IMR-90 (cell line): ENCODE data around the gene PTEN.

Experiments
- CEBPB ChIP-seq: IDR thresholded peaks from 2 replicates; pipeline ENCODE4 v1.6.1; 2012; ENCODE audit warnings: low read depth, low read length, improper control_type of control experiment
- CHD1 ChIP-seq: IDR thresholded peaks from 2 replicates; pipeline ENCODE4 v1.6.1; 2012; ENCODE audit warnings: low read depth, low read length, improper control_type of control experiment
- CTCF ChIP-seq: conservative IDR thresholded peaks from 2 replicates; pipeline ENCODE4 v1.5.1; 2012; ENCODE audit warnings: mild to moderate bottlenecking, low read depth, low read length, improper control_type of control experiment
- POLR2A ChIP-seq: IDR thresholded peaks from 2 replicates; pipeline ENCODE4 v1.6.1; 2012; ENCODE audit warnings: mild to moderate bottlenecking, low read depth, low read length
- USF2 ChIP-seq: fragments of 150-350 bp; IDR thresholded peaks from 2 replicates; pipeline ENCODE4 v1.6.1; 2017; ENCODE audit warnings: mild to moderate bottlenecking, antibody characterized with exemption, low read length, low read depth

DNA sequence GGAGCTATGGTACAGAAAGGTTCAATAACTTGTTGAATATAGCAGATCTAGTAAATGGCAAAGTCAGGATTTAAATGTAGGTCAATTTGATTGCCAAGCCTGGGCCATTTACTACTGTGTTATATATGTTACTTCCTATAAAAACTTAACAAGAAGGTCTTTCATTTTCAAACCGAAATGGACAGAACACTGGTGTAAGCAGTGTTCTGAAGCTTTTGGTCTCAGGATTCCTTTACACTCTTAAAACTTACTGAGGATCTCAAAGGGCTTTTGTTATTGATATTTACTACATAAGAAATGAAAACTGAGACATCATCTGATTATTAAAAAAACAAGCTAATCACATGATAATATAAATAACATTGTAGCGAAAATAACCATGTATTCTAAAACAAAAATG is 114.7 kb downstream of the PTEN start:
- TF ChIP-seq CTCF (no peak), CHD1 (no peak), USF2 (no peak), POLR2A (no peak), CEBPB (no peak)
